Mesenchymal stem cell (in vitro differentiated cells and primary cell): ENCODE data around the gene SEMA3C.

Experiments
- DNase-seq: peaks from one replicate; pipeline ENCODE4 v3.0.0-alpha.2; 2013
- H2AFZ ChIP-seq: one replicate; pipeline ENCODE4 v1.6.1; 2013; ENCODE audit warnings: low read depth, mild to moderate bottlenecking, control low read depth, inconsistent platforms, low read length, moderate library complexity
- H2AK5ac ChIP-seq: 2 replicates; pipeline ENCODE4 v1.6.1; 2013; ENCODE audit warnings: low read length, moderate library complexity, mild to moderate bottlenecking, inconsistent platforms; ENCODE audit not compliant: severe bottlenecking
- H2BK120ac ChIP-seq: one replicate; pipeline ENCODE4 v1.6.1; 2013; ENCODE audit warnings: low read depth, mild to moderate bottlenecking, inconsistent platforms, low read length, moderate library complexity
- H2BK12ac ChIP-seq, 2 experiments: one replicate each; pipeline ENCODE4 v1.6.1; 2013; ENCODE audit warnings: inconsistent platforms in 2 of 2, low read length in 2 of 2, mild to moderate bottlenecking in 2 of 2, moderate library complexity in 2 of 2, control low read depth in 1 of 2
- H2BK15ac ChIP-seq: one replicate; pipeline ENCODE4 v1.6.1; 2013; ENCODE audit warnings: mild to moderate bottlenecking, low read depth, inconsistent platforms; ENCODE audit not compliant: poor library complexity, severe bottlenecking
- H2BK5ac ChIP-seq: 2 replicates; pipeline ENCODE4 v1.6.1; 2013; ENCODE audit warnings: low read depth, mild to moderate bottlenecking, low read length, control low read depth, inconsistent platforms; ENCODE audit not compliant: poor library complexity, severe bottlenecking
- H3K14ac ChIP-seq, 2 experiments: one replicate each; pipeline ENCODE4 v1.6.1; 2013; ENCODE audit warnings: inconsistent platforms in 2 of 2, low read length in 2 of 2, control low read depth in 1 of 2, mild to moderate bottlenecking in 1 of 2, moderate library complexity in 1 of 2
- H3K18ac ChIP-seq, 2 experiments: one replicate each; pipeline ENCODE4 v1.6.1; 2013; ENCODE audit warnings: inconsistent platforms in 2 of 2, low read length in 2 of 2, control low read depth in 1 of 2, low read depth in 1 of 2, mild to moderate bottlenecking in 1 of 2
- H3K23ac ChIP-seq, 2 experiments: one replicate each; pipeline ENCODE4 v1.6.1; 2013; ENCODE audit warnings: inconsistent platforms in 2 of 2, low read length in 2 of 2, mild to moderate bottlenecking in 2 of 2, moderate library complexity in 2 of 2, control low read depth in 1 of 2
- H3K27ac ChIP-seq: 2 replicates; pipeline ENCODE4 v1.5.1; 2013; ENCODE audit warnings: mild to moderate bottlenecking, moderate library complexity, low read length, control low read depth, inconsistent platforms; ENCODE audit not compliant: poor library complexity, severe bottlenecking
- H3K27me3 ChIP-seq, 2 experiments: 2 replicates each; pipeline versions ENCODE4 v1.6.1 to v1.7.0; 2013; ENCODE audit warnings: low read length in 2 of 2, mild to moderate bottlenecking in 2 of 2, moderate library complexity in 2 of 2, control low read depth in 1 of 2, inconsistent platforms in 1 of 2; ENCODE audit not compliant: control insufficient read depth in 1 of 2, insufficient read depth in 1 of 2
- H3K36me3 ChIP-seq, 2 experiments: 2 replicates each; pipeline versions ENCODE4 v1.6.1 to v1.7.0; 2013; ENCODE audit warnings: low read length in 2 of 2, control low read depth in 1 of 2, inconsistent platforms in 1 of 2, low read depth in 1 of 2, mild to moderate bottlenecking in 1 of 2; ENCODE audit not compliant: insufficient read depth in 2 of 2, control insufficient read depth in 1 of 2
- H3K4ac ChIP-seq, 2 experiments: one replicate each; pipeline ENCODE4 v1.6.1; 2013; ENCODE audit warnings: inconsistent platforms in 2 of 2, low read length in 2 of 2, mild to moderate bottlenecking in 2 of 2, moderate library complexity in 2 of 2, control low read depth in 1 of 2, low read depth in 1 of 2
- H3K4me1 ChIP-seq: 2 replicates; pipeline ENCODE4 v1.6.1; 2013; ENCODE audit warnings: low read depth, low read length, control low read depth; ENCODE audit not compliant: control insufficient read depth, insufficient read depth
- H3K4me2 ChIP-seq: 2 replicates; pipeline ENCODE4 v1.6.1; 2013; ENCODE audit warnings: low read length, mild to moderate bottlenecking, inconsistent platforms; ENCODE audit not compliant: poor library complexity, severe bottlenecking
- H3K4me3 ChIP-seq, 2 experiments: 2 replicates each; pipeline versions ENCODE4 v1.5.1 to v1.7.0; 2013; ENCODE audit warnings: low read length in 2 of 2, mild to moderate bottlenecking in 2 of 2, control low read depth in 1 of 2, low read depth in 1 of 2; ENCODE audit not compliant: insufficient read depth in 1 of 2
- H3K79me1 ChIP-seq: replicated peaks from 2 replicates; pipeline ENCODE4 v1.6.1; 2013; ENCODE audit warnings: mild to moderate bottlenecking, control low read depth, low read length, inconsistent platforms; ENCODE audit not compliant: poor library complexity, severe bottlenecking
- H3K9ac ChIP-seq: 2 replicates; pipeline ENCODE4 v1.7.0; 2013; ENCODE audit warnings: mild to moderate bottlenecking, low read length, moderate library complexity
- H3K9me3 ChIP-seq: 2 replicates; pipeline ENCODE4 v1.7.0; 2013; ENCODE audit warnings: mild to moderate bottlenecking, low read length; ENCODE audit not compliant: control insufficient read depth
- H4K8ac ChIP-seq: one replicate; pipeline ENCODE4 v1.6.1; 2013; ENCODE audit warnings: inconsistent platforms, mild to moderate bottlenecking, low read length, moderate library complexity
- H4K91ac ChIP-seq: one replicate; pipeline ENCODE4 v1.6.1; 2013; ENCODE audit warnings: mild to moderate bottlenecking, low read length, inconsistent platforms
- WGBS: methylation state at CpG from one replicate; pipeline ENCODE4 v1.1.7; 2013; ENCODE audit warnings: mixed read lengths; 5-methylcytosine and 5-hydroxymethylcytosine counted together

SEMA3C gene

DNA sequence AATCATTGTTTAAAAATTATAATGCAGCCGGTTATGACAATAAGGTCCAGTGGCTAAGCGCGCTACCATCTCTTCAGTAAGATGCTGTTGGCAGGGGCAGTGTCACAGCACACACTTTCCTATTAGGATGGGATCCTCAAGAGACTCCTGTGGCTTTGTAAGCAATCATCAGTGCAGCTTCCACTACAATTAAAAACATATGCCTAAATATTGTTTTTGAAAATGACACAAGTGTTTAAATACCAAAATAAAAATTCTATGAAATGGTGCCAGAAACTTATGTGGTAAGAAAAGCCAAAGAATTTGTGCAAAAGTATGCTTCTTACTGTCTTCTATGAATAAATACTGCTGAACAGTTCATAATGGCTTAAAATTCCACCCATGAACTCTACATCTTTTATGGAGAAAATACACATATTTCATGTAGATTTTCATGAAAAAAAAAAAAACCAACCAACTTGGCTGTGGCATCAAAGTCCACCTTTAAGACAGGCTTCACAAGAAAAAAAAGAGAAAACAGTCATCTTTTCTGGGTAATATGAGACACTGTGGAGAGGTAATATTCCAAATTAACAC is 132.8 kb downstream of the SEMA3C start:
- no peak overlapping the region for H2AFZ ChIP-seq
- no peak overlapping the region for H3K23ac ChIP-seq
- no peak overlapping the region for H3K9ac ChIP-seq
- no peak overlapping the region for H3K18ac ChIP-seq
- H2BK12ac ChIP-seq: no peak overlapping the region
- H3K36me3 ChIP-seq: peaks cover 16 to 78% of the 10 kb centered on the region in 2 experiments
- no peak overlapping the region for H2BK120ac ChIP-seq
- H2AK5ac ChIP-seq: no peak overlapping the region
- no peak overlapping the region for H3K4me2 ChIP-seq
- no peaks in the 10 kb centered on the region for H3K9me3 ChIP-seq
- H3K14ac ChIP-seq: no peak overlapping the region
- H2BK5ac ChIP-seq: no peak overlapping the region
- no peak overlapping the region for H2BK15ac ChIP-seq
- H3K79me1 ChIP-seq: peaks cover 10% of the 10 kb centered on the region
- H4K91ac ChIP-seq: no peak overlapping the region
- 96% methylated on average over 3 of the region's 3 CpGs for whole genome bisulfite sequencing
- H3K4me1 ChIP-seq: peaks cover 2% of the 10 kb centered on the region
- H3K4me3 ChIP-seq: no peak overlapping the region
- H3K4ac ChIP-seq: no peak overlapping the region
- H3K27me3 ChIP-seq: no peaks in the 10 kb centered on the region
- DNase-seq: no peak
- H4K8ac ChIP-seq: no peak overlapping the region
- H3K27ac ChIP-seq: no peak overlapping the region

GRCh38 chr7:80785276-80785675 is 133.6 kb downstream of the SEMA3C start:
- Histone ChIP-seq H3K4me3 (no peak overlapping the region), H3K18ac (no peak overlapping the region), H2BK120ac (no peak overlapping the region), H3K14ac (no peak overlapping the region), H4K8ac (no peak overlapping the region), H2BK5ac (no peak overlapping the region), H3K4me2 (no peak overlapping the region), H4K91ac (no peak overlapping the region), H3K79me1 (peaks cover 8% of the 10 kb centered on the region), H3K9me3 (no peaks in the 10 kb centered on the region), H2AK5ac (no peak overlapping the region), H2BK15ac (no peak overlapping the region), H3K36me3 (peaks cover 16 to 78% of the 10 kb centered on the region in 2 experiments), H2AFZ (no peak overlapping the region), H3K27me3 (no peaks in the 10 kb centered on the region), H3K23ac (no peak overlapping the region), H3K4me1 (peaks cover 5% of the 10 kb centered on the region), H2BK12ac (no peak overlapping the region), H3K4ac (no peak overlapping the region), H3K9ac (peak overlapping the region; percentile 12), H3K27ac (no peak overlapping the region)
- DNase-seq: no peak

GRCh38 chr7:80783678-80784327 is 135.0 kb downstream of the SEMA3C start:
- Histone ChIP-seq H3K9me3 (no peaks in the 10 kb centered on the region), H3K14ac (no peak overlapping the region), H3K9ac (peak overlapping the region; percentile 61), H3K4me2 (no peak overlapping the region), H2BK15ac (no peak overlapping the region), H4K8ac (no peak overlapping the region), H3K4me1 (peaks cover 5% of the 10 kb centered on the region), H3K27ac (peak overlapping the region; percentile 62), H3K36me3 (peaks cover 13 to 78% of the 10 kb centered on the region in 2 experiments), H3K18ac (no peak overlapping the region), H2AK5ac (no peak overlapping the region), H2BK12ac (no peak overlapping the region), H2BK120ac (no peak overlapping the region), H4K91ac (no peak overlapping the region), H3K27me3 (no peaks in the 10 kb centered on the region), H3K23ac (no peak overlapping the region), H3K4me3 (no peak overlapping the region), H3K4ac (no peak overlapping the region), H2AFZ (no peak overlapping the region), H3K79me1 (peaks cover 10% of the 10 kb centered on the region), H2BK5ac (no peak overlapping the region)
- no peak for DNase-seq
- WGBS: 67% methylated on average over 1 of the region's 2 CpGs

GRCh38 chr7:80783186-80783677 is 135.6 kb downstream of the SEMA3C start:
- H2BK5ac ChIP-seq: no peak overlapping the region
- no peak overlapping the region for H2AFZ ChIP-seq
- H3K36me3 ChIP-seq: peaks cover 13 to 78% of the 10 kb centered on the region in 2 experiments
- H3K9me3 ChIP-seq: no peaks in the 10 kb centered on the region
- H3K79me1 ChIP-seq: peaks cover 9% of the 10 kb centered on the region
- H2BK15ac ChIP-seq: peak overlapping the region; percentile 67
- WGBS: 89% methylated on average over 5 of the region's 6 CpGs
- no peak overlapping the region for H3K4ac ChIP-seq
- no peak overlapping the region for H3K4me3 ChIP-seq
- H3K27me3 ChIP-seq: no peaks in the 10 kb centered on the region
- peak overlapping the region; percentile 62 for H3K27ac ChIP-seq
- no peak overlapping the region for H2BK120ac ChIP-seq
- peak overlapping the region; percentile 61 for H3K9ac ChIP-seq
- no peak overlapping the region for H3K23ac ChIP-seq
- H3K14ac ChIP-seq: no peak overlapping the region
- H2AK5ac ChIP-seq: no peak overlapping the region
- H4K8ac ChIP-seq: no peak overlapping the region
- H4K91ac ChIP-seq: no peak overlapping the region
- no peak overlapping the region for H3K18ac ChIP-seq
- DNase-seq: no peak
- H2BK12ac ChIP-seq: no peak overlapping the region
- peaks cover 5% of the 10 kb centered on the region for H3K4me1 ChIP-seq
- no peak overlapping the region for H3K4me2 ChIP-seq
